Activated CD8-positive, alpha-beta memory T cell treated with anti-CD3 and anti-CD28 coated beads for 4 hours (primary cell): ENCODE measurements around the gene ASIP.
"Not testable (repeated sequence)": the region's sequence is repeated elsewhere in the genome, so short reads cannot be mapped to it uniquely, and the experiment has no call there.

Source experiments
- DNase-seq, 2 donors: peaks; one replicate each; pipeline ENCODE4 v3.0.0-alpha.2; 2020; ENCODE audit warnings: low read depth in 2 of 2

Gene ASIP, protein sequence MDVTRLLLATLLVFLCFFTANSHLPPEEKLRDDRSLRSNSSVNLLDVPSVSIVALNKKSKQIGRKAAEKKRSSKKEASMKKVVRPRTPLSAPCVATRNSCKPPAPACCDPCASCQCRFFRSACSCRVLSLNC

GRCh38 chr20:34240693-34241615 is at the start of gene ASIP:
ASIP (plus strand) TSS chr20:34241423; CDS start chr20:34260375, 18,952 bp downstream.
- no peak for DNase-seq

DNA sequence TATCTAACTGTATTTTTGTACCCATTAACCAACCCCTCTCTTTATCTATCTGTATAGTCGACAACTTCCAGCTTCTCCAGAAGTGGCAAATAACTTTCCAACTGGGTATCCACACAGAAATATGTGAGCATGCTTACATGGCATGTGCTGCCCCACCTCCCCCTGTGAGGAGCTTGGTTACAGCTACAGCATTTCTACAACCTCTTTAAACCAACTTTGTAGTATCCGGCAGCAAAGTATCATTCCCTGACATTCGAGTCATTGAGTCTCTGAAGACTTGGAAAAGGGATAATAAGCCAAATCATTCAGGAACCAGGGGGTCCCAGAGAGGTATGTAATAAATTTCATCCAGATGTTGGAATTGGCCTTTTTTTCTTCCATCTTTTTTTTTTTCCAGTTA is 48.2 kb upstream of the ASIP start:
- no peak for DNase-seq

DNA sequence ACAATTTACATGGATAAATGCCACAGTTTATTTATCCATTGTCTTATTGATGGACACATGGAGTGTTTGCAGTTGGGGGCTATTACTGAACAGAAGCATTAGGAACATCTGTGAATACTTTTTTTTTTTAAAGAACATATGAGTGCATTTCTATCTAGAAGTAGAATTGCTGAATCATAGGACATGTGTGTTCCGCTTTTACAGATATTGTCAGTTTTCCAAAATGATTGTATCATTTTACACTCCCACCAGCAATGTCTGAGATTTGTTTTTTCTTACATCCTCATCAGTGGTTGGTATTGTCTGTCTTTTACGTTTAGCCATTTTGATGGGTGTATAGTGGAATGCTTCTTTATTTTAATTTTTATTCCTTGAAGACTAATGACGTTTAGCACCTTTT is 42.0 kb upstream of the ASIP start:
- no peak for DNase-seq

DNA sequence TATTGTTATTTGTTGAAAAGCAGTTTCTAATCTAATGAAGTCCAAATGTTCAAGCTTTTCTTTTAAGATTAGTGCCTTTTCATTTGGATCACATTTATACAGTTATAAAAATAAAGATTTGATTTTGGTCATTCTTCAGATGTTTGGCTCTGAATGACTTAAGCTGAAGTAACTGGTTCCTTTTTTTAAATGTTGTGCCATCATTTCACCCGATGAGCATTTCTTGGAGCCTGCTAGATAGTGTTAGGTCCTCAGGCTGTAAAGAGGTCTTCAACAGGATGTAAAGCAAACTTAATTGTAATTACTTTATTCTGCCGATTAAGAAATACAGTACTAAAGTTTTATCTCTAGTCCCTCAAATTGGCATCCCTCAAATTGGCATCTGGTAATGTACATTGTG is 41.2 kb upstream of the ASIP start:
- DNase-seq, result no peak

DNA sequence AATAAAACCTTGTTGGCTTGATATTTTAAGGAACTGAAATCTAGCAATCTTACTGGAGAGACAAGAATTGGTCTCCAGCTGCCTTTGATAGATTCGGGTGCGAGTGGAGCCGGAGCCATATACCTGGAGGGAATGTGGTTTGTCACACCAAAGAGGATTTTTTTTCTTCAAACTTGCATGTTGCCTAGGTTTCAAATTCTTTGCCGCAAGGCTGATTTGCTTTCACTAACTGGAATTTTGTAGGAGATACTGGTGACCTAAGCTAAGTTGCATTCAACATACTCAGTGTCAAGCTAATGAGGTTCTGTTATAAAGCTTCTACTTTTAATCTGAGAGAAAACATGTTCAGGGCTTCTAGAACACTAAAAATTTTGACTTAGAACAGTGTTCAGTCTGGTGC is 39.7 kb upstream of the ASIP start:
- no peak for DNase-seq

DNA sequence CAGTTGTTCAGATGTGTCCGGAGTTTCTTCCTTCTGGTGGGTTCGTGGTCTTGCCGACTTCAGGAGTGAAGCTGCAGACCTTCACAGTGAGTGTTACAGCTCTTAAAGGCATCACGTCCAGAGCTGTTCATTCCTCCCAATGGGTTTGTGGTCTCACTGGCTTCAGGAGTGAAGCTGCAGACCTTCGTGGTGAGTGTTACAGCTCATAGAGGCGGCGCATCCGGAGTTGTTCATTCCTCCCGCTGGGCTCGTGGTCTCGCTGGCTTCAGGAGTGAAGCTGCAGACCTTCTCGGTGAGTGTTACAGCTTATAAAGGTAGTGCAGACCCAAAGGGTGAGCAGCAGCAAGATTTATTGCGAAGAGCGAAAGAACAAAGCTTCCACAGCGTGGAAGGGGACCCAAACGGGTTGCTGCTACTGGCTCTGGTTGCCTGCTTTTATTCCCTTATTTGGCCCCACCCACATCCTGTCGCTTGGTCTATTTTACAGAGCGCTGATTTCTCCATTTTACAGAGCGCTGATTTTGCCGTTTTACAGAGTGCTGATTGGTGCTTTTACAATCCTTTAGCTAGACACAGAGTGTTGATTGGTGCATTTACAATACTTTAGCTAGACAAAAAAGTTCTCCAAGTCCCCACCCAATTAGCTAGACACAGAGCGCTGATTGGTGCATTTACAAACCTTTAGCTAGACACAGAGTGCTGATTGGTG is 35.9 kb upstream of the ASIP start:
- not testable (repeated sequence) for DNase-seq

- DNase-seq, result no peak
Observed at GRCh38 chr20:34209111-34209510, 32.1 kb upstream of the ASIP start.

DNA sequence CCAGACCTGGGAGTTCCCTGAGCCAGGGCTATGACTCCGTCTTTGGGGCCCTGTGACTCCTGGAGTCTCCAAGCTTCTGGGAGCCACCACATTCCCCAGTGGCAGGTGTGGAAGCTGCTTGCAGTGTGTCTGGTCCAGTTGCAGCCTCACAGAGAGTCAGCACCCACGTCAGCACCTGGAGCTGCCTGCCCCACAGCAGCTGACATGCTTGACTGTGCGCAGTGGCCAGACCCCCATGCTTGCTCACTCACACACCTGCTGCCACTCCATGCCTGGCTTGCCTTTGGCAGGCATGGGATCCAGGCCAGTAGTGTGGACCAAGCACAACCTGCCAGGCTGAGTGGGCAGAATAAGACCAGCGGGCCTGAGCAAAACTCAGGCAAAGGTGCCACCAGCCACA is 31.0 kb upstream of the ASIP start:
- DNase-seq, result no peak

DNA sequence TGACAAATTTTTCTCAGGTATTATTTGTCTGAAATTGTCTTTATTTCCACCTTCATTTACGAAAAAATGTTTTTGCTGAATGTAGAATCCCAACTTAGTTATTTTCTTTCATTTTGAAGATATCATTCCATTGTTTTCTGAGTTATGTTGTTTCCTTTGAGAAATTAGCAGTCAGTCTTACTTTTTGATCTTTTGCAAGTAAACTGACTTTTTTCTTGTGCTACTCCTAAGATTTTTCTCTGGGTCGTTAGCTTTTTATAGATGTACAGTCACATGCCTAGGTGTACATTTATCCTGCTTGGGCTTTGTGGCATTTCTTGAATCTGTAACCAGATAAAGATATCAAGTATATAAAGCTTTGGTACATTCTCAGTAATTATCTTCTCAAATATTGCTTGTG is 29.6 kb upstream of the ASIP start:
- no peak for DNase-seq

DNA sequence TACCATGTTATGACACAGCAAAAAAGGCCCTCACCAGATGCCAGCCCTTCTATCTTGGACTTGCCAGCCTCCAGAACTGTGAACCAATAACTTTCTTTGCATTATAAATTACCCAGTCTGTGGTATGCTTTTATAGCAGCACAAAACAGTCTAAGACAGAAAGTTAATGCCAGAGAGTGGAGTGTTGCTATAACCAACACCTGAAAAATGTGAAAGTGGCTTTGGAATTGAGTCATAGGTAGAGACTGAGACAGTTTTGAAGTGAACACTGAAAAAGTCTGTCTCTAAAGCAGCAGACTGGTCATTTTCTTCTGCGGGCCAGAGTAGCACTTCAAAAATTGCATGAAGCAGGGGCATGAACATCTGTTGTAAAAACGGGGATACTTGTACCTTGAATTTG is 28.0 kb upstream of the ASIP start:
- DNase-seq, result no peak

DNA sequence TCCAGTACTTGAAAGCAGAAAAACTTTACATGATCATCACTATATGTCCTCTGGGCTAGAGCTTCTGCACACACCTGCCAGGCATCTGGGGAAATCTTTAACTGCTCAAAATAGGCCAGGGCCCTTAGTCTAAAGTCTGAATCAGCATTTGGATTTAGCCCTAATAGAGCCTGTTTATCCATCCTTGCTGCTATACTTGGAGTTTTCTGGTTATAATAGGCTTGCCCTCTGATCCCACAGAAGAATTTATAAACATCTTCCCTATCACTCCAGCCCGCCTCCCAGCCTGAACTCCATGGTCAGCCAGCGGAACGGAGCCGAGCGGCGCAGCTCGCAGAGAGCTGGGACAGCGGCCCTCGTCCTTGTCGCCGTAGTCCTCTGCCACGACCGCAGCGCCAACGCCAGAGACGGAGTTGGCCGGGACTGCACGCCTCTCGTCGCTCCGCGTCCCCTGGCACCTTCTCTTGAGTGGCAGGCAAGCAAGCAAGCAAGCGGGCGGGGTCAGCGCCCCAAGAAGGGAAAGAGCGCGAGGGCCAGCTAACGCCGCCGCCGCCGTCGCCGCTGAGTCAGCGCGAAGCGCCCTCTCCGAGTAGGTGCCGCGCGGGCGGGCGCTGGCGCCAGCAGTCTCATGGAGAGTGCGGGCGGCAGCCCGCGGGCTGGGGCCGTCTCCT is 25.4 kb upstream of the ASIP start:
- peak in 1 of 2 donors; percentile 3 for DNase-seq

DNA sequence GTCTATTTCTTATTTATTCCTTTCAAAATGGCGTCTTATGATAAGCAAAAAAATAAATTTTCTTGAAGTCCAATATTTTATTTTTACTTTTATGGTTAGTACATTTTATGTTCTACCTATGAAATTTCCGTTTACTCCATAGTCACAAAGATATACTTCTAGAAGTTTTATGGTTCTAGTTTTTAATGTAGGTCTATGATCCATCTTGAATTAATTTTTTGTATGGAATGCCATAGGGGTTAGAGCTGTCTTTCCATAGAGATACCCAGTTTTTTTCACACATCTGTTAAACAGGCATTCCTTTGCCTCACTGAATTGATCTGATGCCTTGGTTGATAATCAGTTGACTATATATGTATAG is 24.9 kb upstream of the ASIP start:
- no peak for DNase-seq

DNA sequence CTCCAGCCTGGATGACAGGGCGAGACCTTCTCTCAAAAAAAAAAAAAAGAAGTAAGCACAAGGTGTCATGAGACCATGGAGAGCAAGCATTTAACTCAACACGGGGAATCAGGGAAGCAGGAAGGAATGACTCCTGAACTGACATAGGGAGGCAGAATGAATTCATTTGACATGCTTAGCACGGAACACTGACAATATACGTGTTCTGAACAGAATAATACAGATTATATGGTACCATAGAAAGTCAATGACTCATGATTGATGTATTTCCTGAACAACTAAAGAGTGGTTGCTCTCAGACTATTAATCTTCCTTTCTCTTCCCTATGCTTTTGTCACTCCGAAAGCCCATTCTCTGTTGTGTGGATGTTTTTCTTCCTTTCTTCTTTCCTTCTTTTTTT is 20.7 kb upstream of the ASIP start:
- no peak for DNase-seq

GRCh38 chr20:34222208-34222607 is 19.0 kb upstream of the ASIP start:
- no peak for DNase-seq

GRCh38 chr20:34224251-34224650 is 17.0 kb upstream of the ASIP start:
- DNase-seq, result not testable (repeated sequence)

GRCh38 chr20:34231634-34232033 is 9.6 kb upstream of the ASIP start:
- no peak for DNase-seq

DNA sequence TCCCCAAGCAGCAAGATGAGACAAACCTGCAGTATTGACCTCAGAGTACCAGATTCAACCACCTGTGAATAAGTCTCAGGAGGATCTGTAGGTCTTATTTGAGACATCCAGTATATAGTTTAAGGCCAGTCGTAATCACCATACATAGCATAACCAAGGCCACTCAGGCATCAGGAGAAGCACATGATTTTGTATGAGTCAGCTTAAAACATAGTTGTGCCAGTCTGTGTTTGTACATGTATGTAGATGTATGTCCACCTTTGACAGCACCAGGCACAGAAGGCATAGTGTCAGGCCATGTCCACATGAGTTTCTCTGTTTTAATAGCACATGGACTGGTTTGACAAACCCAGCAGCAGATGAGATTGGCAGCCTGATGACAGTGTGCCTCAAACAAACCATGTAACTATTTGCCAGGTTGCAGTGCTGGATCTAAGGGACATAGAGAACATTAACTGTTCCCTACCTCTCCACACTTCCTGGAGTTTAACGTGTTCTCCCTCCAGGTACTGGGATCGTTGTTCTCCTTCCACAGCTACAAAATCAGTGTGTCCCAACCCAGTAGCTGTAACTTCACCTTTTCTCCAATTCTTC is 8.6 kb upstream of the ASIP start:
- DNase-seq, result no peak

- no peak for DNase-seq
Observed at GRCh38 chr20:34233687-34234086, 7.5 kb upstream of the ASIP start.

DNA sequence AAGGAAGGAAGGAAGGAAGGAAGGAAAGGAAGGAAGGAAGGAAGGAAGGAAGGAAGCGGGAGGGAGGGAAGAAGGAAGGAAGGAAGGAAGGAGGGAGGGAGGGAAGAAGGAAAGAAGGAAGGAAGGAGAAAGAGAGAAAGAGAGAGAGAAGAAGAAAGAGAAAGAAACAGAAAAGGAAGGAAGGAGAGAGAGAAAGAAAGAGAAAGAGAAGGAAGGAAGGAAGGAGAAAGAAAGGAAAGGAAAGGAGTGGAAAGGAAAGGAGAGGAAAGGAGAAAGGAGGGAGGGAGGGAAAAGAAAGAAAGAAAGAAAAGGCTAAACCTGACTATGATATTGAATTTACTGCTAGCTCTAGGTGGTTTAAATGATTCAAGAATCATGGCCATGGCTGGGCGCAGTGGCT is 5.3 kb upstream of the ASIP start:
- no peak for DNase-seq

DNA sequence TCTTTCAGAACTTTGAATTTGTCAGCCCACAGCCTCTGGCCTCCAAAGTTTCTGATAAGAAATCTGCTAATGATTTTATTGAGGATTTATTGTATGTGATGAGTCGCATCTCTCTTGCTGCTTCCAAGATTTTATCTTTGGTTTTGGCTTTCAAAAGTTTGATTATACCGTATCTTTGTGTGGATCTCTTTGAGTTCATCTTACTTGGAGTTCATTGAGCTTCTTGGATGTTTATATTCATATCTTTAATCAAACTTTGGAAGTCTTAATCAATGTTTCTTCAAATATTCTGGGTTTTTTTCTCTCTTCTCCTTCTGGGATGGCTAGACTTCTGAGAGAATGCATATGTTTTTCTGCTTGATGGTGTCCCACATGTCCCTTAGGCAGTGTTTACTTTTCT is 3.3 kb upstream of the ASIP start:
- no peak for DNase-seq

GRCh38 chr20:34240121-34240520 is 1.1 kb upstream of the ASIP start:
- DNase-seq, result no peak

DNA sequence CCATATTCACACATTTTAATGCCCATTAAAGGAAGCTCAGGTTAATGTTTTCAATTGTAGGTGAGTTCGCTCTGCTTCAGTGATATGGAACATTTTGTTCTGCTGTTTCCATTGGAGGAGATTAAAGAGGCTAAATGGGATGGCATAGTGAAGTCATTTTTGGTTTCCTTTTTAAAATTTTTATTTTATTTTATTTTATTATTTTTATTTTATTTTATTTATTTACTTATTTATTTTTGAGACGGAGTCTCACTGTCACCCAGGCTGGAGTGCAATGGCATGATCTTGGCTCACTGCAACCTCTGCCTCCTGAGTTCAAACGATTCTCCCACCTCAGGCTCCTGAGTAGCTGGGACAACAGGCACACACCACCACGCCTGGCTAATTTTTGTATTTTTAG is 792 bp downstream of the ASIP start:
- not testable (repeated sequence) for DNase-seq
